Bronchial epithelial cell (primary cell): ENCODE measurements around the gene VPS54. TPM values are rescaled to one million over a fixed set of nuclear protein-coding genes. Genes with fewer than 3 reads are reported as not detected.

Source experiments
- DNase-seq: peaks from one replicate; pipeline ENCODE4 v3.0.0-alpha.2; 2010; ENCODE audit warnings: low read depth
- FAIRE-seq: peaks from 2 replicates; lab custom pipeline; 2011; peaks lifted over from hg19 to GRCh38; lab: Jason Lieb, UNC
- H3K27me3 ChIP-seq: 2 replicates; pipeline ENCODE4 v1.5.1; 2011; ENCODE audit warnings: low read length; ENCODE audit not compliant: control insufficient read depth, insufficient read depth
- H3K36me3 ChIP-seq: 2 replicates; pipeline ENCODE4 v1.5.1; 2011; ENCODE audit warnings: low read length; ENCODE audit not compliant: control insufficient read depth, insufficient read depth
- H3K4me3 ChIP-seq: 2 replicates; pipeline ENCODE4 v1.5.1; 2011; ENCODE audit warnings: mild to moderate bottlenecking, low read depth, low read length, control low read depth
- total RNA-seq: library from RNA; depleted of rRNA; stranded (reverse); fragments of >200 nt; gene quantifications from 2 replicates; pipeline ENCODE4 v1.2.1, GENCODE V29; 2014
- TF ChIP-seq, protein P1 (sequence below): IDR thresholded peaks from 2 replicates; pipeline ENCODE4 v1.5.1; 2011; ENCODE audit warnings: mild to moderate bottlenecking, moderate library complexity, low read length, control low read depth, inconsistent platforms; ENCODE audit not compliant: insufficient read depth, severe bottlenecking

The VPS54 gene
- total RNA-seq, 1 donor from 2014 or later: 18.2 TPM

DNA sequence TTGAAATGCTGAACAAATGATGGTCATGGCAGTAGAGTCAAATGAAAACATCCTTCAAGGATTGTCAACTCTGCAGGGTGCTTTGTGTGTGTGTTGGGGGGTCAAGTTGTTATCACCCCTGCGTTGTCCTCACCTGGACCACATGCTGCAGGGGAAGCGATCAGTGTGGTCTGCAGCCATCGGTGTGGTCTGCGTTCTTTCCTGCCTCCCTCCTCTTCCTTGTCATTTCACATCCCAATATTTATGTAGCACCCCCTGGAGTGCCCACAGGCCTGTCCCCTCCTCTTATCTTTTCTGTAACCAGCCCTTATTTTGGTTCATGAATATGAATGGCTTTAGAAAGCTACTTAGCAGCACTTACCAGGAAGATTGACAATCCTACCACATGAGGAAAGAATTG lies 138.6 kb downstream of the VPS54 start:
- H3K36me3 ChIP-seq: peaks cover 7% of the 10 kb centered on the region
- no peak for FAIRE-seq
- H3K27me3 ChIP-seq: no peaks in the 10 kb centered on the region
- DNase-seq: no peak
- TF ChIP-seq, protein P1, sequence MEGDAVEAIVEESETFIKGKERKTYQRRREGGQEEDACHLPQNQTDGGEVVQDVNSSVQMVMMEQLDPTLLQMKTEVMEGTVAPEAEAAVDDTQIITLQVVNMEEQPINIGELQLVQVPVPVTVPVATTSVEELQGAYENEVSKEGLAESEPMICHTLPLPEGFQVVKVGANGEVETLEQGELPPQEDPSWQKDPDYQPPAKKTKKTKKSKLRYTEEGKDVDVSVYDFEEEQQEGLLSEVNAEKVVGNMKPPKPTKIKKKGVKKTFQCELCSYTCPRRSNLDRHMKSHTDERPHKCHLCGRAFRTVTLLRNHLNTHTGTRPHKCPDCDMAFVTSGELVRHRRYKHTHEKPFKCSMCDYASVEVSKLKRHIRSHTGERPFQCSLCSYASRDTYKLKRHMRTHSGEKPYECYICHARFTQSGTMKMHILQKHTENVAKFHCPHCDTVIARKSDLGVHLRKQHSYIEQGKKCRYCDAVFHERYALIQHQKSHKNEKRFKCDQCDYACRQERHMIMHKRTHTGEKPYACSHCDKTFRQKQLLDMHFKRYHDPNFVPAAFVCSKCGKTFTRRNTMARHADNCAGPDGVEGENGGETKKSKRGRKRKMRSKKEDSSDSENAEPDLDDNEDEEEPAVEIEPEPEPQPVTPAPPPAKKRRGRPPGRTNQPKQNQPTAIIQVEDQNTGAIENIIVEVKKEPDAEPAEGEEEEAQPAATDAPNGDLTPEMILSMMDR: no peak
- H3K4me3 ChIP-seq: no peak overlapping the region

DNA sequence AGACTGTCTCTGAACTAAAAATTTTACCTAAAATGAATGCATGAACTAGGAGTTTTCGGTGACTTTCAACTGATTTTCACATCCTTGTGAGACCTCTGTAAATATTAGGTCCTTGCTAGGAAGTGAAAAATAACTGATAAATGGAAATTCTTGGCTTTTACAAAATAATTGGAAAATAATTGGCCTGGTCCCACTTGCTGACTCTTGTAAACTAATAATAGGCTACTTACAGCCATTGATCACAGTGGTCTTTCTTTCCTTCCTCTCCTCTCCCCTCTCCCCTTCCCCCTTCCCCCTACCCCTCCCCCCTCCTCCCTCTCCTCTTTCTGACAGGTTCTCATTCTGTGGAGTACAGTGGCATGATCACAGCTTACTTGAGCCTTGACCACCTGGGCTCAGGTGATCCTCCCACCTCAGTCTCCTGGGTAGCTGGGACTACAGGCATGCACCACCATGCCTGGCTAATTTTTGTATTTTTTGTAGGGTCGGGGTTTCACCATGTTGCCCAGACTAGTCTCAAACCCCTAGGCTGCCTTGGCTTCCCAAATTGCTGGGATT lies 139.3 kb downstream of the VPS54 start:
- TF ChIP-seq, protein P1: no peak
- H3K4me3 ChIP-seq: no peak overlapping the region
- no peak for DNase-seq
- no peaks in the 10 kb centered on the region for H3K27me3 ChIP-seq
- peaks cover 5% of the 10 kb centered on the region for H3K36me3 ChIP-seq
- no peak for FAIRE-seq

DNA sequence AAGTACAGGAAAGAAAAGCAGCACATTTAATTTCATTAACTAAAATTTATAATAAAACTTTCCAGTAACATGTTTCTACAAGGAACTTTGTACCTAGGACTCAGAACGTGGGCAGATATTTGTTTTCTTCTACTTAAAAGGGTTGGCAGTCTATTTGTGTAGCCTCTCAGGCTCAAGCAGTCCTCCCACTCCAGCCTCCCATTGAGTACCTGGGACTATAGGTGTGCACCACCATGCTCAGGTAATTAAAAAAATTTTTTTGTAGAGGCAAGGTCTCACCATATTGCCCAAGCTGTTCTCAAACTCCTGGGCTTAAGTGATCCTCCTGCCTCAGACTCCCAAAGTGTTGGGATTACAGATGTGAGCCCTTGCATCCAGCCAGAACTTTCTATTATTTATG lies 140.7 kb downstream of the VPS54 start:
- DNase-seq (no peak), FAIRE-seq (no peak)
- H3K4me3 ChIP-seq: no peak overlapping the region
- H3K27me3 ChIP-seq: no peaks in the 10 kb centered on the region
- TF ChIP-seq, protein P1: no peak
- H3K36me3 ChIP-seq: peaks cover 9% of the 10 kb centered on the region

DNA sequence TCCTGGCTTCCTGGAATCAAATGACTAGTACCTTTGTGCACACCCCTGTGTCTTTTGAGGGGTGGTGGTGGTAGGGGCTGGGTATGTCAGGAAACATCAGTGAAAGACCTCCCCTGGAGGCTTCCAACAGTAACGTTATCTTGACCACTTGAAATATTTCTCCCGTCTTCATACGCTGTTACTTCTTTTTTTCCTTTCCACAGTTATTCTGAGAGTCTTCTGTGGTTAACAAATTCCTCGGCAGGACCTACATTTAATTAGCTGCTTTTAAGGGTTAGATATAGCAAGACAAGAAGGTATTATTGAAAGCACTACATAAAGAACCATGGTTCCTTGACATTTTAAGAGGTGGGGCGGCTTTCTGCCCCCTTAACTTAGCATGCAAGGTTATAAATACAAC lies 142.9 kb downstream of the VPS54 start:
- FAIRE-seq: no peak
- DNase-seq: no peak
- Histone ChIP-seq H3K4me3 (no peak overlapping the region), H3K36me3 (peaks cover 9% of the 10 kb centered on the region), H3K27me3 (no peaks in the 10 kb centered on the region)
- TF ChIP-seq, protein P1: no peak

DNA sequence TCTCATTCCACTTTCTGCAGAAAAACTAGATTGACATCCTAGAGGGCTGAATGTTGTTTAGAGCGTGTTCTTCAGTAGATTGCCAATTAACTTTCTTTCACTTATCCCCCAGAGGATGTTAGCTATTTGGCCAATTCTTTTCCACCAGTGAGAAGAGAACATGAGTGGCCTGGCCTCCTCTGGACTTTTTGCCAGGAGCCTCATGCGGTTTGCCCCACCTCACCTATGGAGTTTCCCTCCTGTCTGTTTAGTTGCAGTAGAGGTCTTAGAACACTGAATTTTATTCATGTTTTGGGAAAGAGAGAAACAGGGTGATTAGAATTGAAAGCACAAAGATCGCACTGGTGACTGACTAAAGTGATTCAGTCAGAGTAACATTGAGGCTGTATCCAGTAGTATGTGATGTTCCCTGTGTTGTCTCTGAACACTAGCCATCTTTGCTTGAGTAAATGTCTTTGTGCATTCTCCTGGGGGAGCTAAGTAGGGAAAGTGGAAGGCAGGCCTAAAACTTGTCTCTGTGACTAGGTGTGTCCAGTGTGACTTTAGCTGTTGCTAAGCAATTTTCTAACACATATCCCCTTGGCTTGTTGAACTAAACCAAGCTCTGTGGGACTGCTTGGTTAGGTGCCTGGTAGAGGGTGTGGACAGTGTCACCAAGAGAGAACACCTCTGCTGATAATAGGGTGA lies 143.5 kb downstream of the VPS54 start:
- DNase-seq (no peak), FAIRE-seq (no peak)
- no peaks in the 10 kb centered on the region for H3K27me3 ChIP-seq
- H3K4me3 ChIP-seq: no peak overlapping the region
- peaks cover 9% of the 10 kb centered on the region for H3K36me3 ChIP-seq
- TF ChIP-seq, protein P1: no peak
